Measurements from ENCODE around the gene ZNF607.
"Not testable (repeated sequence)": the region's sequence is repeated elsewhere in the genome, so short reads cannot be mapped to it uniquely, and the experiment has no call there.

The ZNF607 gene

DNA sequence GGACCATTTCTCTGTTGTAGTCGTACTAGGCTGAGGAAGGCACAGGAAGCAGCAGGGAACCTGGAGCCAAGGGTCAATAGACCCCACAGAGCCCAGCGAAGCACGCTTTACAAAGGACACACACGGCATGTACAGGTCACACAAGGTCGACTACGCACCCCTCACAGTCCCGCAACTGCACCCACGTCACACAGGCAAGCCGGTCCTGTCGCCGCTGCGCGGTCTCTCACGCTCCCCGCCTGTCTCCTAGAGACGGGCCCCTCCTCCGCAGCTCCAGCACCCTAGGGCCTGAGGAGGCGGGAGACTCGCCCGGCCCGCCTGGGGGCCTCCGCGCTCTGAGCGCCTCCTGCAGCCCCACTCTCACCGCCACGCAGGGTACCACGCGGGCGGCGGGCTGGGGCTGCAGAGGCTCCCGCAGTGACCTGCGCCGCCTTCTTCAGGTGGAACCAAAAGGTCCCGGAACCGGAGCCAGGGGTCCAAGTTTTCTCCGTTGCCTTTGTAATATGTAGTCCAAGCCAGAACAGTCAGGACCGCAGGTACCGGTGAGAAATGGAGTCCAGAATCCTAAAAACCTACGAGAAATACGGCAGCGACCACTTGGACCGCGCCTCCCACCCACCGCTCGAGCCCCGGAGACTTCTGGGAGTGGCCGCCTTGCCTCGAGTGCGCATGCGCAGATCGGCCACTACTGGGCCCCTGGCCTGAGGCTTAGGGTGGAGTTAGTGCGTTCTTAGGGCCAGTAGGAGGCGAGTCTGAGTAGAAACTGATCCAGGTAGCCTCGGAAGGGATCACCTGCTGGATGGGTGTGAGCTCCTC is at the start of gene ZNF607:
TSS of gene ZNF607 (minus strand) at position 651 of the 816 bp plus-strand sequence. CDS start 8,143 bp downstream, outside the sequence.
- DNase-seq = peak; percentile 95

DNA sequence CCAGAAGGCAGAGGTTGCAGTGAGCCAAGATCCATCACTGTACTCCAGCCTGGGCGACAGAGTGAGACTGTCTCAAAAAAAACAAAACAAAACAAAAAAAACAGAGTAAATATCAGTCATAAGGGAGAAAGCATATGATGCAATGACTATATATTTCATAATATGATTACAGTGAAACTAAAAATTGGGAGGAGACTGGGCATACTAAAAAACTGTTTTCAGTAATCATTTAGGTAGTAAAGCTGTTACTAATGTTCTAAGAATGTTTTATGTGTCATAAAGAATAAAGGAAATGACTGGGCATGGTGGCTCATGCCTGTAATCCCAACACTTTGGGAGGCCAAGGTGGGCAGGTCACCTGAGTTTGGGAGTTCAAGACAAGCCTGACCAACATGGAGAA is 43.9 kb upstream of the ZNF607 start:
- DNase-seq = no peak

DNA sequence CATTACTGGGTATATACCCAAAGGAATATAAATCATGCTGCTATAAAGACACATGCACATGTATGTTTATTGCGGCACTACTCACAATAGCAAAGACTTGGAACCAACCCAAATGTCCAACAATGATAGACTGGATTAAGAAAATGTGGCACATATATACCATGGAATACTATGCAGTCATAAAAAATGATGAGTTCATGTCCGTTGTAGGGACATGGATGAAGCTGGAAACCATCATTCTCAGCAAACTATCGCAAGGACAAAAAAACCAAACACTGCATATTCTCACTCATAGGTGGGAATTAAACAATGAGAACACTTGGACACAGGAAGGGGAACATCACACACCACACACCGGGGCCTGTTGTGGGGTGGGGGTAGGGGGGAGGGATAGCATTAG is 38.1 kb upstream of the ZNF607 start:
- DNase-seq = not testable (repeated sequence)

- DNase-seq = peak; percentile 8
Measured at GRCh38 chr19:37738371-37738770, 18.8 kb upstream of the ZNF607 start.

DNA sequence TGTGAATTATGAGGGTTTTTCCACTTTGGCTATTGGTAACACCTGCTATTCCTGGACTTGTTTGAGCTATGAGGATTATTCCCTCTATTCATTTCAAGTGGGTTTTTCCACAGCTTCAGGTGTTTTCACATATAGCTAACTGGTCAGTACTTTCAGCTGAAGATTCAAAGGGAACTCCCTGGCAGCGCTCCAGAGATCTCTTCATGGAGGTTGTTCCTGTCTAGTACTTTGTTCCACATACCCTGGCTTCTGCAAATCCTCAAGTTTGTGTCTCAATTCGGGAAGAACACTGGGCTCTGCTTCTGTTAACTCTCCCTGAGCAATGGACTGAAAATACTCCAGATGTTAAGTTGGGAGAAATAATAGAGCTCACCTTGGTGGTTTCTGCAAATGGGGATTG is 5.6 kb upstream of the ZNF607 start:
- DNase-seq = no peak

GRCh38 chr19:37719927-37720265 is 335 bp upstream of the ZNF607 start:
- DNase-seq = no peak

- DNase-seq = peak; percentile 2
Measured at GRCh38 chr19:37718304-37718703, 1.3 kb downstream of the ZNF607 start.

DNA sequence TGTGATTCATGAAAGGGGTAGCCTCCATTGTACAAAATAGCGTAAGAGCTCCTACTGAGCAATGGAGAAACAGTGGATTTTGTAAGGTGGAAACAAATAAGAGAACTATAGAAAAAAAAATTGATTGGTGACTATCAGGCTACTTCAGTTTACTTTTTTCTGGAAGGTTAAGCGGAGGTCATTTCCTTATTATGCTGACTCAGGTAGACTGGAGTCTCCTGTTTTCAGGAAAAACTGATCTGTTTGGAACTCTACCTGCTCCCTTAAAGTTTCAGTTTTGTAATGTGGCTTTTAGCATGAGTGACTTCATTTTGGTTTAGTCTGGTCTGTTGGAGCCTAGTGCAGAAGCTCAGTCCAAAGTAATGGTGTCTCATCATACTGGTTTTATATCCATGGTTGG is 3.4 kb downstream of the ZNF607 start:
- DNase-seq = no peak

DNA sequence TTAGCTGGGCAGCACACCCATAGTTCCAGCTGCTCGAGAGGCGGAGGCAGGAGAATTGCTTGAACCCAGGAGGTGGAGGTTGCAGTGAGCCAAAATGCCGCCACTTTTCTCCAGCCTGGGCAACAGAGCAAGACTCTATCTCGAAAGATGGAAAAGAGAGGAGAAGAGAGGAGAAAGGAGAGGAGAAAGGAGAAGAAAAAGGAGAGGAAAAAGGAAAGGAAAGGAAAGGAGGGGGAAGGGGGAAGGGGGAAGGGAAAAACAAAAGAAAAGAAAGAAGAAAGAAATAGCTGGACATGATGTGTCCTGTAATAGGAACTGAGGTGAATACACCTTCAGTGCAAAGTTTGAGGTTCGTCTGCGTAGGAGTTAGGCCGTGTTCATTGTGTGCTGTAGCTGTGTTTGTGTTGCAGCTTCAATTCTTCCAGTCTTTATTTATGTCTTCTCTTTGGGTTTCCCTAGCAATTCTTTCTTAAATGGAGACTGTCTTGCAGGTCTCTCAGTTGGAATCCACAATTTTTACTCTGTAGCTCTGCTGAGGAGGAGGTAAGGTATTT is 13.4 kb downstream of the ZNF607 start:
- no peak for DNase-seq

- no peak for DNase-seq
Measured at GRCh38 chr19:37699057-37699456, 20.5 kb downstream of the ZNF607 start.

DNA sequence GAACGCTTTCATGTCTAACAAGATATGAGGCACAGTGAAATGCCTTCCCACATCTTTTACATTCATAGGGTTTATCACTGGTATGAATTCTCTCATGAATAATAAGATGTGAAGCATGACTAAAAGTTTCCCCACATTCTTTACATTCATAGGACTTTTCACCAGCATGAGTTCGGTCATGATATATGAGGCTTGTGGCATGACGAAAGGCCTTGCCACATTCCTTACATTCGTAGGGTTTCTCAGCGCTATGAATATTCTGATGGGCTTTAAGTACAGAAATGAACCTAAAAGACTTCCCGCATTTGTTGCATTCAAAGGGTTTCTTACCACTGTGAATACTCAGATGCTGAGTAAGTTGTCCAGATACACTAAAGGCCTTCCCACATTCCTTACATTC is 21.3 kb downstream of the ZNF607 start:
- DNase-seq = no peak

DNA sequence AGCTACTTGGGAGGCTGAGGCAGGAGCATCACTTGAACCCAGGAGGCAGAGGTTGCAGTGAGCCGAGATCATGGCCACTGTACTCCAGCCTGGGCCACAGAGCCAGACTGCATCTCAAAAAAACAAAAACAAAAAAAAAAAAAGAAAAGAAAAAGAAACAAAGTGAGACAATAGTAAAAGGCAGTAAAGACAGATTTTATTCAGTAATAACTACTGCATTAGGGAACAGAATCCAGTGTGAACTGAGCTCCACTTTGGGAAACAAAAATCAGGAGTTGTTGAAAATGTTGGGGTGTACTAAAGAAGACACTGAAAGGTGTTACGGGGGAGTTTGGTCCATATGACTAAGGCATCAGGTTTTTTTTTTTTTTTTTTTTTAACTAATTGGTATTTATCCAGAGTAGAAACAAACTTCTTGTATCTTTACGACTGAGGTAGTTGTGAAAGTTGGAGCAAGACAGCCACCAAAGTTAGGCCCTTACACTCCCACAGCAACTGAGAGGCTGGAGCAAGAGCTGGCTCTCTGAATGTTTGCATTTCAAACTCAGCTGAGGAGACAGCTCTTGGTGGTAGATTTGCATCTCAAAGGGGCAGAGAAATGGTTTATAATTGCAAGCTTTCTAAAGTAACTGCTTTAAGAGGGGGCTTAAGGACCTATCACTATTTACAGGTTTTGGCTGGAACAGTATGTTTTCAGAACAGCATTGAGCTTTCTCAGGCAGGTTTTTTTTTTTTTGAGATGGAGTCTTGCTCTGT is 24.2 kb downstream of the ZNF607 start:
- DNase-seq = no peak

- peak; percentile 62 for DNase-seq
Measured at GRCh38 chr19:37692956-37693620, 26.5 kb downstream of the ZNF607 start.

- peak; percentile 85 for DNase-seq
Measured at GRCh38 chr19:37691881-37692504, 27.6 kb downstream of the ZNF607 start.

DNA sequence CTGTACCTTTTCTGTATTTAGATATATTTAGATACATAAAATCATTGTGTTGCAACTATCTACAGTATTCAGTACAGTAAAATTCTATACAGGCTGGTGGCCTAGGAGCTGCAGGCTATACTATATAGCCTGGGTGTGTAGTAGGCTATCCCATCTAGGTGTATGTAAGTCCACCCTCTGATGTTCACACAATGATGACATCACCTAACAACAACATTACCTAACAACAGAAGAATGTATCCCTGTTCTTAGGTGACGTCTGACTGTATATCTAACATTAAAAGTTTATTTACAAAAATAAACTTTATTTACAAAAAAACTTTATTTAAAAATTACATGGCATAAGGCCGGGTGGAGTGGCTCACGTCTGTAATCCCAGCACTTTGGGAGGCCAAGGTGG is 36.0 kb downstream of the ZNF607 start:
- no peak for DNase-seq

DNA sequence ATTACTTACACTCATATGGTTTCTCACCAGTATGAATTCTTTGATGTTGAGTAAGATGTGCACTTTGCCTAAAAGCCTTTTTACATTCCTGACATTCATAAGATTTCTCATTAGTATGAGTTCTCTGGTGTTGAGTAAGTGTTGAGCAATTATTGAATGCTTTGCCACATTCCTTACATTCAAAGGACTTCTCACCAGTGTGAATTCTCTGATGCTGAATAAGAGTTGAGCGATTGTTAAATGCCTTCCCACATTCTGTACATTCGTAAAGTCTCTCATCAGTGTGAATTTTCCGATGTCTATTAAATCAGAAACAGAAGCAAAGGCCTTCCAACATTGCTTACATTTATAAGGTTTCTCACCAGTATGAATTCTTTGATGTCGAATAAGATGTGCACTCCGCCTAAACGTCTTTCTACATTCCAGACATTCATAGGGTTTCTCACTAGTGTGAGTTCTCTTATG is 50.1 kb downstream of the ZNF607 start:
- no peak for DNase-seq

GRCh38 chr19:37657157-37657556 is 62.4 kb downstream of the ZNF607 start:
- not testable (repeated sequence) for DNase-seq

DNA sequence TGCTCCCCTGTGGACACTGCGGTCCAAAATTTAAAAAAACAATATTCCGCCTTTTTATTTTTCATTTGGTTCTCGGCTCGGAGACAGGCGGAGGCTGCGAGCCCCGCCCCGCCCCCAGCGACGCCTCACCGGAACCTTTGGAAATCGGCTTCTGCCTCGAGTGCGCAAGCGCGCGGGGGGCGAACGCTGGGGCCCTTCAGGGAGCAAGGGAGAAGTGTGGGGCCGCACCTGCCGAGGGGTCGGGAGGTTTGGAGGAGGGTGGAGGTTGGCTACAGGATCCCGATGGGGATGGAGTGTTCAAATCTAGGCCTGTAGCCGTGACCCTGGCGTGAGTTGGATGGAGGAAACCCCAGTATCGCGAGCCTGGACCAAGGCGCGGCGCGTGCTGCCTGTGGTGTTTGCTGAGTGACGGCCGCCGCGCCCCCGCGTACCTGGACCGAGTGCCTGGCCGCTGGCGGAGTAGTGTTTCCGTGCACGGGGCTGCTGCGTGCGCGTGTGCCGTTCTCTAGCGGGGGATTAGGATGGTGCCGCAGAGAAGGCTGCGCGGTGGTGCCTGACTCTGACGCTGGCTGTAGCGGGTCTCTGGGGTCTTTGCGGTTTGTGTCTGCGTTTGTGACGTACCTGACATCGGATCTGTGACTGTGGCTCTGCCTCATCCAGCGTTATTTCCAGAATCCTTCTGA is 63.7 kb downstream of the ZNF607 start:
- DNase-seq = peak; percentile 91

GRCh38 chr19:37655301-37655688 is 64.3 kb downstream of the ZNF607 start, which contains the start of gene ZFP30:
Gene ZFP30, minus strand, starts transcription at chr19:37655465. Its CDS starts 7,643 bp downstream, at chr19:37647822.
- peak; percentile 88 for DNase-seq

DNA sequence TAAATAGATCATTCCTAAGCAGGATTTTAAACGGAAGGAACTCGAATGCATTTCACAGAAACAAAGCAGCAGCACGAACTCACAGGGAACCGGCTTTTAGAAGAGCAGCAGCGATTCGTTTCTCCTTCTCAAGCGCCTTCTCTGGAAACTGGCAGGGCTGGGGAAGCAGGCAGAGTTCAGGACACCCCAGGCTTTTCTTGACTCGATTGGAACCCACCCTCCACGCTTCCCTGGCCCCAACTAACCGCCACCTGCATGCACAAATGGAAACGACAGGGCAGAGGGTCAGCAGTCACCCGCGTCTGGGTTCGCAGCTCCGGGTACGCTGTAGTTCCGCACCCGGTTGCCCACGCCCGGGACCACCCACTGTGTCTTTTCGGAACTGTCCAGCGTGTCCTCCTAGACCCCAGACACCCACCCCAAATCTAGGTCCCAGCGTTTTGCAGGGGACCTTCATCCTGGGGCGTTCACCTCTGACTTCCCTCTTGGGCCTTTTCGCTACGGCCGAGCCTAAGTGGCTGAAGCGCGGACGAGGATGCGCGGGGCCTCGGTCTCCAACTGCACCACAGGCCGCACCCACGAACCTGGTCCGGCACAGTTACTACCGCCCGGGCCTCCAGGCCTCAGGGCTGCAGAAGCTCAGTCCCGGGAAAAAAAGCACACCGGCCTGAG is 64.8 kb downstream of the ZNF607 start:
- DNase-seq = peak; percentile 70

DNA sequence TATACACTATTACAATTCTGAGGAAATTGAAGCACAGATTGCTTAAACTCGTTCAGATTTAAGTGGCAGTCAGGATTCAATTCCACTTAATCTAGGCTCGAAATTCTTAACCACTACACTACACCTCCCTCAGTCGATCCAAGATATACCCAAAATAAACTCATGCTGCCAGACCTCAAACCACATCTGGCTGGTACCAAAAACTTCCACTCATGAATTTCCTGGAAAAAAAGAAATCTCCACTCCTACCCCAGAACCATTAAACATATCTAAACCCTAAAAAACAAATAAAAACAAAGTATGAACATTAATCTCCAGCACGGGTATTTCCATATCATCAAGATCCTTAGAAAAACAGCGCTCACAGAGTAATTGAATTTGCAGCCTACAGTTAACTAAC is 65.4 kb downstream of the ZNF607 start:
- DNase-seq = peak; percentile 42

Data from hematopoietic multipotent progenitor cell treated with erythropoietin and hydrocortisone succinate and interleukin-3 and kit ligand, for 4 days (in vitro differentiated cells).